ENCODE data around the gene CMSS1.

DNA sequence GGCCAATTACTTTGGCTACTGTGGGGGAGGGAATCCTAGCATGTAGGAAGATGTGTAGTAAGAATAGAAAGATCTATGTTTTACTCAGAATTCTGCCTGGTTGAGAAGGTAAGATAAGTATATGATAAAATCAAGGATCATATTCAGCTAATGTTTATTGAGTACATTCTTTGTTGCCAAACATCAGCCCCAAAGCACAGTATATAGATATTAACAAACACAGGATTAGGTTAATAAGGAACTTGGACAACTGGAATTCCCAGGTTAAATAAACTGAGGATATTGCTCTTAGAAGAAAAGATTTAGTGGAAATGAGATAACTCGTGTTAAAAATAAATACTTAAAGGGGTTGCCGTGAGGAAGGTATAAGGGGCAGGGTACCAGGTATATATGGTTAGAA, 167.0 kb downstream of the CMSS1 start:
- TF ChIP-seq, protein P1, sequence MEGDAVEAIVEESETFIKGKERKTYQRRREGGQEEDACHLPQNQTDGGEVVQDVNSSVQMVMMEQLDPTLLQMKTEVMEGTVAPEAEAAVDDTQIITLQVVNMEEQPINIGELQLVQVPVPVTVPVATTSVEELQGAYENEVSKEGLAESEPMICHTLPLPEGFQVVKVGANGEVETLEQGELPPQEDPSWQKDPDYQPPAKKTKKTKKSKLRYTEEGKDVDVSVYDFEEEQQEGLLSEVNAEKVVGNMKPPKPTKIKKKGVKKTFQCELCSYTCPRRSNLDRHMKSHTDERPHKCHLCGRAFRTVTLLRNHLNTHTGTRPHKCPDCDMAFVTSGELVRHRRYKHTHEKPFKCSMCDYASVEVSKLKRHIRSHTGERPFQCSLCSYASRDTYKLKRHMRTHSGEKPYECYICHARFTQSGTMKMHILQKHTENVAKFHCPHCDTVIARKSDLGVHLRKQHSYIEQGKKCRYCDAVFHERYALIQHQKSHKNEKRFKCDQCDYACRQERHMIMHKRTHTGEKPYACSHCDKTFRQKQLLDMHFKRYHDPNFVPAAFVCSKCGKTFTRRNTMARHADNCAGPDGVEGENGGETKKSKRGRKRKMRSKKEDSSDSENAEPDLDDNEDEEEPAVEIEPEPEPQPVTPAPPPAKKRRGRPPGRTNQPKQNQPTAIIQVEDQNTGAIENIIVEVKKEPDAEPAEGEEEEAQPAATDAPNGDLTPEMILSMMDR (conservative IDR thresholded peaks at IDR 0.05; ENCODE audit: low read length) = no peak
- TF ChIP-seq EZH2phosphoT487 (IDR thresholded peaks at IDR 0.05; ENCODE audit: borderline replicate concordance) = no peak

Measured in Loucy (cell line).